ENCODE results near the gene IPPK. TPM values are rescaled to one million over a fixed set of nuclear protein-coding genes. Genes with fewer than 3 reads are reported as not detected.

Gene IPPK
- total RNA-seq, 1 donor from 2014 or later = 10.1 TPM

GRCh38 chr9:92660266-92660665 is 9.7 kb downstream of the IPPK start:
- no peak for DNase-seq (ENCODE audit: low spot score)
- Mint-ChIP-seq H3K27ac (ENCODE audit: unreplicated experiment) (no peak overlapping the region), H3K4me1 (ENCODE audit: unreplicated experiment) (peaks cover 29% of the 10 kb centered on the region), H3K9me3 (ENCODE audit: unreplicated experiment) (no peaks in the 10 kb centered on the region), H3K36me3 (ENCODE audit: low read depth, unreplicated experiment) (peaks cover 11% of the 10 kb centered on the region), H3K27me3 (ENCODE audit: unreplicated experiment) (no peaks in the 10 kb centered on the region), H3K4me3 (ENCODE audit: unreplicated experiment) (no peak overlapping the region)
- TF ChIP-seq, protein P1, sequence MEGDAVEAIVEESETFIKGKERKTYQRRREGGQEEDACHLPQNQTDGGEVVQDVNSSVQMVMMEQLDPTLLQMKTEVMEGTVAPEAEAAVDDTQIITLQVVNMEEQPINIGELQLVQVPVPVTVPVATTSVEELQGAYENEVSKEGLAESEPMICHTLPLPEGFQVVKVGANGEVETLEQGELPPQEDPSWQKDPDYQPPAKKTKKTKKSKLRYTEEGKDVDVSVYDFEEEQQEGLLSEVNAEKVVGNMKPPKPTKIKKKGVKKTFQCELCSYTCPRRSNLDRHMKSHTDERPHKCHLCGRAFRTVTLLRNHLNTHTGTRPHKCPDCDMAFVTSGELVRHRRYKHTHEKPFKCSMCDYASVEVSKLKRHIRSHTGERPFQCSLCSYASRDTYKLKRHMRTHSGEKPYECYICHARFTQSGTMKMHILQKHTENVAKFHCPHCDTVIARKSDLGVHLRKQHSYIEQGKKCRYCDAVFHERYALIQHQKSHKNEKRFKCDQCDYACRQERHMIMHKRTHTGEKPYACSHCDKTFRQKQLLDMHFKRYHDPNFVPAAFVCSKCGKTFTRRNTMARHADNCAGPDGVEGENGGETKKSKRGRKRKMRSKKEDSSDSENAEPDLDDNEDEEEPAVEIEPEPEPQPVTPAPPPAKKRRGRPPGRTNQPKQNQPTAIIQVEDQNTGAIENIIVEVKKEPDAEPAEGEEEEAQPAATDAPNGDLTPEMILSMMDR (IDR thresholded peaks at IDR 0.05; ENCODE audit: unreplicated experiment) = no peak

GRCh38 chr9:92659601-92660000 is 10.3 kb downstream of the IPPK start:
- H3K27ac Mint-ChIP-seq (ENCODE audit: unreplicated experiment) = no peak overlapping the region
- no peak overlapping the region for H3K4me3 Mint-ChIP-seq (ENCODE audit: unreplicated experiment)
- TF ChIP-seq, protein P1 (IDR thresholded peaks at IDR 0.05; ENCODE audit: unreplicated experiment) = no peak
- peaks cover 14% of the 10 kb centered on the region for H3K36me3 Mint-ChIP-seq (ENCODE audit: low read depth, unreplicated experiment)
- no peaks in the 10 kb centered on the region for H3K27me3 Mint-ChIP-seq (ENCODE audit: unreplicated experiment)
- no peaks in the 10 kb centered on the region for H3K9me3 Mint-ChIP-seq (ENCODE audit: unreplicated experiment)
- DNase-seq (ENCODE audit: low spot score) = no peak
- peaks cover 26% of the 10 kb centered on the region for H3K4me1 Mint-ChIP-seq (ENCODE audit: unreplicated experiment)

GRCh38 chr9:92658611-92659010 is 11.3 kb downstream of the IPPK start:
- TF ChIP-seq, protein P1 (IDR thresholded peaks at IDR 0.05; ENCODE audit: unreplicated experiment) = no peak
- Mint-ChIP-seq H3K27me3 (ENCODE audit: unreplicated experiment) (peaks cover 2% of the 10 kb centered on the region), H3K9me3 (ENCODE audit: unreplicated experiment) (no peaks in the 10 kb centered on the region), H3K36me3 (ENCODE audit: low read depth, unreplicated experiment) (peaks cover 14% of the 10 kb centered on the region), H3K27ac (ENCODE audit: unreplicated experiment) (no peak overlapping the region), H3K4me1 (ENCODE audit: unreplicated experiment) (peaks cover 25% of the 10 kb centered on the region), H3K4me3 (ENCODE audit: unreplicated experiment) (no peak overlapping the region)
- DNase-seq (ENCODE audit: low spot score) = no peak

DNA sequence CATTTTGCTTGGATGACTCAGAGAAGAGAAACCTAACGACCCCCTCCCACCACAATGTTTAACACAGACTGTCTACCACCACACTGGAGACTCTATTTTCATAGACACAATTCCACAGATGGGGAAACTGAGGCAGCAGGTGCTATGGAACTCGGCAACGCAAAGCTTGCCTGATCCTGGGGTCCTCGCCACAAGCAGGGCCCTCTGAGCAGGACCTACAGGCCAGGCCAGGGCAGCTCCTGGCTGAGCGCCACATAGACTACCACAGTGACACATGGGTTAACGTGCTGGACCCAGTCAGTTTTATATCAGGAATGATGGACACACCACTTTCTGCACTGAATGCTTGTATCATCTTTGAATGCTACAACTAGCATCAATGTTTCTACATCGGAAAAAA is 11.8 kb downstream of the IPPK start:
- no peaks in the 10 kb centered on the region for H3K9me3 Mint-ChIP-seq (ENCODE audit: unreplicated experiment)
- H3K27me3 Mint-ChIP-seq (ENCODE audit: unreplicated experiment) = peaks cover 2% of the 10 kb centered on the region
- no peak overlapping the region for H3K4me3 Mint-ChIP-seq (ENCODE audit: unreplicated experiment)
- TF ChIP-seq, protein P1 (IDR thresholded peaks at IDR 0.05; ENCODE audit: unreplicated experiment) = no peak
- no peak overlapping the region for H3K27ac Mint-ChIP-seq (ENCODE audit: unreplicated experiment)
- peaks cover 21% of the 10 kb centered on the region for H3K4me1 Mint-ChIP-seq (ENCODE audit: unreplicated experiment)
- H3K36me3 Mint-ChIP-seq (ENCODE audit: low read depth, unreplicated experiment) = peaks cover 16% of the 10 kb centered on the region
- no peak for DNase-seq (ENCODE audit: low spot score)

GRCh38 chr9:92657296-92658094 is 12.4 kb downstream of the IPPK start:
- Mint-ChIP-seq H3K36me3 (ENCODE audit: low read depth, unreplicated experiment) (peaks cover 21% of the 10 kb centered on the region), H3K4me1 (ENCODE audit: unreplicated experiment) (peaks cover 16% of the 10 kb centered on the region), H3K27me3 (ENCODE audit: unreplicated experiment) (peaks cover 2% of the 10 kb centered on the region), H3K27ac (ENCODE audit: unreplicated experiment) (no peak overlapping the region), H3K9me3 (ENCODE audit: unreplicated experiment) (no peaks in the 10 kb centered on the region), H3K4me3 (ENCODE audit: unreplicated experiment) (no peak overlapping the region)
- no peak for DNase-seq (ENCODE audit: low spot score)
- TF ChIP-seq, protein P1 (IDR thresholded peaks at IDR 0.05; ENCODE audit: unreplicated experiment) = no peak

Measured in endothelial cell (in vitro differentiated cells).